Ascending aorta (tissue), 2 donors: ENCODE measurements around the gene UAP1L1. TPM values are rescaled to one million over a fixed set of nuclear protein-coding genes. Genes with fewer than 3 reads are reported as not detected.
"Not testable (repeated sequence)": the region's sequence is repeated elsewhere in the genome, so short reads cannot be mapped to it uniquely, and the experiment has no call there.

Experiments used
- DNase-seq, 2 donors: peaks; one replicate each; pipeline ENCODE4 v3.0.0-alpha.2; 2019; ENCODE audit warnings: low spot score in 2 of 2
- H3K27ac ChIP-seq, 2 donors: fragments of 200-600 bp; sonication (generic); one replicate each; pipeline ENCODE4 v1.5.1; 2016 to 2017; ENCODE audit warnings: mild to moderate bottlenecking in 1 of 2
- H3K27me3 ChIP-seq: fragments of 200-600 bp; sonication (generic); one replicate; pipeline ENCODE4 v1.5.1; 2017
- H3K36me3 ChIP-seq, 2 donors: fragments of 200-600 bp; sonication (generic); one replicate each; pipeline ENCODE4 v1.5.1; 2016
- H3K4me1 ChIP-seq, 2 donors: fragments of 200-600 bp; sonication (generic); one replicate each; pipeline ENCODE4 v1.5.1; 2016 to 2017; ENCODE audit warnings: mild to moderate bottlenecking in 1 of 2
- H3K4me3 ChIP-seq, 2 donors: fragments of 200-600 bp; sonication (generic); one replicate each; pipeline ENCODE4 v1.5.1; 2016 to 2017; ENCODE audit warnings: mild to moderate bottlenecking in 1 of 2
- H3K9me3 ChIP-seq, 2 donors: fragments of 200-600 bp; sonication (generic); one replicate each; pipeline ENCODE4 v1.5.1; 2016
- intact Hi-C: fragments of 100-400 bp; cut with DNase I; formaldehyde crosslinking; loops from one replicate; pipeline ENCODE4 v1.15.1; 2023
- total RNA-seq: library from RNA; depleted of rRNA; stranded (reverse); fragments of >200 nt; gene quantifications from one replicate; pipeline ENCODE4 v1.1.0, GENCODE V29; 2016
- TF ChIP-seq, protein P1 (sequence below), 3 experiments: fragments of 200-600 bp in 2 of 3; fragments of 450-650 bp in 1 of 3; sonication (generic) in 2 of 3; IDR thresholded peaks; one replicate each; pipeline ENCODE4 v1.5.1; 2016 to 2019; ENCODE audit warnings: antibody characterized with exemption in 3 of 3, mild to moderate bottlenecking in 1 of 3, moderate library complexity in 1 of 3

The UAP1L1 gene
- total RNA-seq, 1 donor from 2014 or later = 17.1 TPM

DNA sequence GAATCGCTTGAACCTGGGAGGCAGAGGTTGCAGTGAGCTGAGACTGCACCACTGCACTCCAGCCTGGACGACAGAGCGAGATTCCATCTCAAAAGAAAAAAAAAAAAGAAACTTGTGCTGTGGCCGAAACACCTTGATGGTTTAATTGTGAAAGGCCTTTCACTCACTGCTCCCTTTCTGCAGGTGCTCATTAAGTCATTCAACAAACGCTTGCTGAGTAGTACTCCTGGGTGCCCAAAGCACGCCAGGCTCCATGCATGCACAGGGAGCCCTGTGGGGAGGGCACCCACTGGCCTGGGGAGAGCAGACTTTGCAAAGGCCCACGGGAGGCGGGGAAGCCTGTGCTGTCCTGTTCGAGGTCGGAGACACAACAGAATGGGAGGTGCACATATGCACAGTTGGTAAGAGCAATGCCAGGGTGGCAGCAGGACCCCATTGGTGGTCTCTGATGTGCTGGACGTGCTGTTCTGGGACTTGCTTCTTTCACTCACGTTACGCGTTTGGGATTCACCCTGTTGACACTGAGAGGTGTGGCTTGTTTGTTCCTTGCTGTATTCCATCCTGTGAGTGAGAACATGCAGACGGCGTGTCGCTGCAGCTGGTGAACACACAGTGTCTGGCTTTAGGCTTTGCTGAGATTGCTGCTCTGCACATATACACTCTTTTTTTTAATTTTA is 20.4 kb upstream of the UAP1L1 start:
- no peaks in the 10 kb centered on the region for H3K9me3 ChIP-seq
- H3K36me3 ChIP-seq = no peaks in the 10 kb centered on the region
- H3K27ac ChIP-seq = no peak overlapping the region
- no peak for DNase-seq
- H3K27me3 ChIP-seq = peaks cover 15% of the 10 kb centered on the region
- intact Hi-C loops = no loop called here
- TF ChIP-seq, protein P1, sequence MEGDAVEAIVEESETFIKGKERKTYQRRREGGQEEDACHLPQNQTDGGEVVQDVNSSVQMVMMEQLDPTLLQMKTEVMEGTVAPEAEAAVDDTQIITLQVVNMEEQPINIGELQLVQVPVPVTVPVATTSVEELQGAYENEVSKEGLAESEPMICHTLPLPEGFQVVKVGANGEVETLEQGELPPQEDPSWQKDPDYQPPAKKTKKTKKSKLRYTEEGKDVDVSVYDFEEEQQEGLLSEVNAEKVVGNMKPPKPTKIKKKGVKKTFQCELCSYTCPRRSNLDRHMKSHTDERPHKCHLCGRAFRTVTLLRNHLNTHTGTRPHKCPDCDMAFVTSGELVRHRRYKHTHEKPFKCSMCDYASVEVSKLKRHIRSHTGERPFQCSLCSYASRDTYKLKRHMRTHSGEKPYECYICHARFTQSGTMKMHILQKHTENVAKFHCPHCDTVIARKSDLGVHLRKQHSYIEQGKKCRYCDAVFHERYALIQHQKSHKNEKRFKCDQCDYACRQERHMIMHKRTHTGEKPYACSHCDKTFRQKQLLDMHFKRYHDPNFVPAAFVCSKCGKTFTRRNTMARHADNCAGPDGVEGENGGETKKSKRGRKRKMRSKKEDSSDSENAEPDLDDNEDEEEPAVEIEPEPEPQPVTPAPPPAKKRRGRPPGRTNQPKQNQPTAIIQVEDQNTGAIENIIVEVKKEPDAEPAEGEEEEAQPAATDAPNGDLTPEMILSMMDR (IDR thresholded peaks at IDR 0.05) = no peak
- peaks cover 5 to 16% of the 10 kb centered on the region in 2 donors for H3K4me1 ChIP-seq
- H3K4me3 ChIP-seq = no peak overlapping the region

DNA sequence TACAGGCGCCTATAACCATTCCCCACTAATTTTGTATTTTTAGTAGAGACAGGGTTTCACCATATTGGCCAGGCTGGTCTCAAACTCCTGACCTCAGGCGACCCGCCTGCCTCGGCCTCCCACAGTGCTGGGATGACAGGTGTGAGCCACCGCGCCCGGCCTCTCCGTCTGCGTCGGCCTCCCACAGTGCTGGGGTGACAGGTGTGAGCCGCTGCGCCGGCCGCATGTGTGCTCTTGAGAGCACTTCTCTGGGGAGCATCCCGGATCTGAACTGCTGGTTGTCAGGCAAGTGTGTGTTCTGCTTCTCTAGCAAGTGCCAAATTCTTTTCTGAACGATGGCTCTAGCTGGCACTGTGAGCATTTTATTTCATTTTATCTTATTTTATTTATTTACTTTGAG is 19.8 kb upstream of the UAP1L1 start:
- H3K9me3 ChIP-seq = no peaks in the 10 kb centered on the region
- TF ChIP-seq, protein P1 (IDR thresholded peaks at IDR 0.05) = no peak
- no peaks in the 10 kb centered on the region for H3K36me3 ChIP-seq
- intact Hi-C loops = no loop called here
- peaks cover 5 to 16% of the 10 kb centered on the region in 2 donors for H3K4me1 ChIP-seq
- H3K27ac ChIP-seq = no peak overlapping the region
- no peak for DNase-seq
- H3K4me3 ChIP-seq = no peak overlapping the region
- peaks cover 13% of the 10 kb centered on the region for H3K27me3 ChIP-seq

DNA sequence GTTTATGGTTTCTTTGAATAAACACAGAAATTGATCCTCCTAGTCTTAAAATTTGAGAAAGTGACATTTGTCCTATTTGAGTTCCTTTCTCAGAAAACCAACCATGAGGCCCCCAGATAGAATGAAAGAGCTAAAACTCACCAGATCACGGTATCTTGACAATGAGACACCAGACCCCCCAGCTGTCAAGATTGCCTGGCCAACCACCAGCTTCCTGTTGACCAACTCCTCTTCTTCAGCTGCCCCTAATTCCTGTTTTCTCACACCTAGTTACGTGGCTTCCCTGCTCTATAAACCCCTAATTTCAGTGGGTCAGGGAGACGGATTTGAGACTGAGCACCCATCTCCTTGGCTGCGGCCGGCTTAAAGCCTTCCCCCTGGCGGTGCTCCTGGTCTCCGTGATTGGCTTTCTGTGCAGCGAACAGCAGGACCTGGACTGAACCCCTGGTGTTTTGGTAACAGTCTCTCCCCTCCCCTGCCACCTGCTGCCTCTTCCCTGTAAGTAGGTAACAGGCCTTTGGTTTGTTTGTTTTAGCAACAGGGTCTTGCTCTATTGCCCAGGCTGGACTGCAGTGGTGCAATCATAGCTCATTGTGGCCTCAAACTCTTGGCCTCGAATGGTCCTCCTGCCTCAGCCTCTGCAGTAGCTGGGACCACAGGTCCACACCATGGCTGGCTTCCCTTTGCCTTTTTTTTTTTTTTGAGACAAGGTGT is 18.6 kb upstream of the UAP1L1 start:
- no peak for DNase-seq
- Histone ChIP-seq H3K9me3 (no peaks in the 10 kb centered on the region), H3K4me3 (no peak overlapping the region), H3K27ac (no peak overlapping the region), H3K4me1 (peaks cover 5 to 10% of the 10 kb centered on the region in 2 donors), H3K27me3 (peaks cover 2% of the 10 kb centered on the region), H3K36me3 (no peaks in the 10 kb centered on the region)
- TF ChIP-seq, protein P1 (IDR thresholded peaks at IDR 0.05) = no peak
- intact Hi-C loops = no loop called here

DNA sequence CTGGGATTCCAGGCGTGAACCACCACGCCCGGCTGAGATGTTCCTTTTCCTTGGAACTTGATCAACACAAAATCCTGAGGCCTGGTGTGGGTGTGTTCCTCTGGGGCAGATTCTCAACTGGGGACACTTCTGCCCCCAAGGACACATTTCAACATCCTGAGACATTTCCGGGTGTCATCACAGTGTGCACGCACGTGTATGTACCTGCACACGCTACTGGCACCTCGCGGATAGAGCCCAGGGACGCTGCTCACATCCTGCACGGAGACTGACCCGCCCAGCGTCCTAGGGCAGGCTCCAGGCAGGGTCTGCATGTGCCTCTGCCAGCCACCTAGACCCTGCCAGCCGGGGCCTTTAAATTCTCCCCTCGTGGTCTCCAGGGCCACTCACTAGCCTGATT is 14.9 kb upstream of the UAP1L1 start:
- TF ChIP-seq, protein P1 (IDR thresholded peaks at IDR 0.05) = no peak
- H3K4me1 ChIP-seq = peaks cover 0 to 3% of the 10 kb centered on the region in 2 donors
- no peaks in the 10 kb centered on the region for H3K9me3 ChIP-seq
- no peaks in the 10 kb centered on the region for H3K27me3 ChIP-seq
- no peak overlapping the region for H3K27ac ChIP-seq
- H3K4me3 ChIP-seq = no peak overlapping the region
- intact Hi-C loops = no loop called here
- no peaks in the 10 kb centered on the region for H3K36me3 ChIP-seq
- DNase-seq = no peak

DNA sequence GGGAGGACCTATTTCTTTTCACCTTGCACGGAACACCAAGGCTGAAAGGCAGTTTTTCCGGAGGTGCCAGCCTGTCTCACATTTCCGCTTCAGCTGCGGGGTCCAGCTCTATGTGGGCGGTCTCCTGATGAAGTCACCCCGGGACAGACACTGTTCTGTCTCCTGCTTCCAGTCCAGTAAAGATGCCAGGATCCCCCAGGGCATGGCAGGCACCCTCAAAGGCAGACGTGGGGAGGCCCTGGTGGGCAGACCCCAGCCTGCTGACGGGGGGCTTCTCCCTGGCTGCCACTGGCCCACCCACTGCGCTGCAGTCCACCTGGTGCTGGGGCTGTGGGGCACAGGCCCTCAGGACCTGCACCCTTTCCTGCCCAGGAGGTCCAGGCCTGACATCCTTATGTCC is 14.5 kb upstream of the UAP1L1 start:
- H3K36me3 ChIP-seq, H3K4me3 ChIP-seq, intact Hi-C loops, H3K4me1 ChIP-seq, DNase-seq, H3K27me3 ChIP-seq, H3K27ac ChIP-seq, H3K9me3 ChIP-seq: not testable (repeated sequence)

DNA sequence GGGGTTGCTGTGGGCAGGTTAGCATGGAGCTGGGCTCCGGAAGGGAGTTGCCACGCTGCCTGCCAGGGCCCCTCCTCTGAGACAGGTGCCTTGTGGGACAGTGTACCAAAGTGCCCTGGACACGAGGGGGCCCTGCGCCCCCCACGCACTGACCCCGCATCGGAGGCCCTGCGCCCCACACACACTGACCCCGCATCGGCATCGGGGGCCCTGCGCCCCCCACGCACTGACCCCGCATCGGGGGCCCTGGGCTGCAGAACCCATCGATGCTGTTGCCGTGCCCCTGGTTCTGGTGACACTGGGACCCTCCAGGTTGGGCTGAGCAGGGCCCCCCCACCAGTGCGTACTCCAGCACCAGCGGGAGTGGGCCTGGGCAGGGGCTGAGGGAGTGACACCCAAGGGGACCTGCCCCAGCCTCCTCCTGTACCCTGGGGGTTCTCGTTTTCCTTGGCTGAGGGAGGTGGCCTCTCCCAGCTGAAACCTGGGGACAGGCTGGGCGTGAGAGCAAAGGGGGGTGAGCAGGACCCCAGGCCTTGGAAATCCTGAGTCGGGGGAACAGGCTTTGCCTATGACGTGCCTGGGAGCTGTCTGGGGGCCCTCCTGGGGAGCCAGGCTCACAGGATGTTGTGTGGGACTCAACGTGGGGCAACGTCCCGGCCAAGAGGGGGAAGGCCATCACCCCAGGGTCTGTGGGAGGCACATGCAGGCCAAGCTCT is 13.8 kb upstream of the UAP1L1 start:
- intact Hi-C loops = loop anchor here (2.0 kb wide), 1 partner anchor 17 kb away; the partner anchor contains the start of gene NPDC1

More for the DNA sequence above, 13.8 kb upstream of the UAP1L1 start:
- Histone ChIP-seq H3K4me1 (peaks cover 0 to 3% of the 10 kb centered on the region in 2 donors), H3K27me3 (peaks cover 3% of the 10 kb centered on the region), H3K27ac (no peak overlapping the region), H3K4me3 (no peak overlapping the region), H3K36me3 (no peaks in the 10 kb centered on the region), H3K9me3 (no peaks in the 10 kb centered on the region)
- DNase-seq = no peak
- TF ChIP-seq, protein P1 (IDR thresholded peaks at IDR 0.05) = no peak
